Activated CD8-positive, alpha-beta memory T cell treated with anti-CD3 and anti-CD28 coated beads for 24 hours (primary cell): ENCODE results near the gene CNN3.
"Not testable (repeated sequence)": the region's sequence is repeated elsewhere in the genome, so short reads cannot be mapped to it uniquely, and the experiment has no call there.

ENCODE experiments used
- DNase-seq: peaks from one replicate; pipeline ENCODE4 v3.0.0-alpha.2; 2020

The CNN3 gene

GRCh38 chr1:94949681-94950661, 23.1 kb upstream of the CNN3 start:
- no peak for DNase-seq

GRCh38 chr1:94947437-94947836, 20.5 kb upstream of the CNN3 start:
- DNase-seq: no peak

- DNase-seq: no peak
Measured at GRCh38 chr1:94946886-94947285, 20.0 kb upstream of the CNN3 start.

GRCh38 chr1:94942171-94943128, 15.5 kb upstream of the CNN3 start:
- DNase-seq: no peak

GRCh38 chr1:94941480-94941879, 14.6 kb upstream of the CNN3 start:
- not testable (repeated sequence) for DNase-seq

GRCh38 chr1:94940738-94941137, 13.8 kb upstream of the CNN3 start:
- no peak for DNase-seq

- no peak for DNase-seq
Measured at GRCh38 chr1:94937820-94938219, 10.9 kb upstream of the CNN3 start.

- no peak for DNase-seq
Measured at GRCh38 chr1:94936861-94937620, 10.1 kb upstream of the CNN3 start.

GRCh38 chr1:94935476-94935875, 8.6 kb upstream of the CNN3 start:
- DNase-seq: no peak

- no peak for DNase-seq
Measured at GRCh38 chr1:94935034-94935433, 8.1 kb upstream of the CNN3 start.

GRCh38 chr1:94934551-94934950, 7.6 kb upstream of the CNN3 start:
- no peak for DNase-seq

GRCh38 chr1:94931254-94931841, 4.4 kb upstream of the CNN3 start:
- no peak for DNase-seq

GRCh38 chr1:94929351-94930217, 2.7 kb upstream of the CNN3 start:
- DNase-seq: no peak

- no peak for DNase-seq
Measured at GRCh38 chr1:94928293-94928939, 1.5 kb upstream of the CNN3 start.

GRCh38 chr1:94927405-94928175, 680 bp upstream of the CNN3 start:
- DNase-seq: no peak

- peak; percentile 74 for DNase-seq
Measured at GRCh38 chr1:94926126-94926914, 590 bp downstream of the CNN3 start.

- peak; percentile 59 for DNase-seq
Measured at GRCh38 chr1:94925561-94926125, 1.3 kb downstream of the CNN3 start.

- no peak for DNase-seq
Measured at GRCh38 chr1:94925004-94925403, 1.9 kb downstream of the CNN3 start.
